ENCODE results near the gene GSS. TPM values are rescaled to one million over a fixed set of nuclear protein-coding genes. Genes with fewer than 3 reads are reported as not detected.

GSS gene
- total and polyA plus RNA-seq, 2 of the 8 experiments (the other 6 are each of a cell fraction or from before 2014, with no cell fraction given), result 34.6 to 43.2 TPM

DNA sequence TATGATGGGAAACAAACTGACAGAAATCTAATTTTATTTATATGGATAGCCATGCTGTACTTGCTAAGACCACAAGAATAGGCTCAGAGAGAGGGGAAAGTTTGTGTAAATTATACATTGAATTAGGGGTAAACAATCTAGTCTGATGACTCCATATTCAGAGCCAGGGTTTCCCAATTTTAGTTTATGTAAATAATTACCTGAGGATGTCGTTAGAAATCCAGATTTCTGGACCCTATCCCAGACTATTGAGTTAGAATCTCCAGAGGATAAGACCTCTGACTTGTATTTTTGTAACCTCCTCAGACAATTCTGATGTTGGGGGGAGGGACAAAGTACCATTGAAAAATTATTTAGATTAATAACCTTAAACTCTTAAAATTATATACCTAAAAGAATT lies 60.9 kb downstream of the GSS start:
- Histone ChIP-seq H2BK120ac (replicated peaks; ENCODE audit: low read depth, low read length) (no peak overlapping the region), H3K23me2 (ENCODE audit: low read depth, low read length) (no peaks in the 10 kb centered on the region), H2BK12ac (ENCODE audit: low read depth, low read length) (no peak overlapping the region), H4K5ac (ENCODE audit: insufficient read length, low read depth, low read length) (no peak overlapping the region), H3K9ac (replicated peaks in 1 of 4; ENCODE audit: extremely low read depth in 1 of 4, low read depth in 3 of 4, low read length in 3 of 4) (no peak overlapping the region), H2BK20ac (ENCODE audit: low read length) (no peak overlapping the region), H3K4ac (replicated peaks; ENCODE audit: insufficient read length, low read depth, low read length) (no peak overlapping the region), H2BK5ac (ENCODE audit: low read depth, low read length) (no peak overlapping the region), H3K4me1 (replicated peaks in 1 of 4; ENCODE audit: control insufficient read depth in 3 of 4, insufficient read depth in 4 of 4, low read length in 3 of 4) (no peaks in the 10 kb centered on the region), H3K4me3 (ENCODE audit: extremely low read depth in 1 of 4, insufficient read depth in 2 of 4, low read depth in 3 of 4, low read length in 4 of 4) (no peak overlapping the region), H4K20me1 (replicated peaks in 1 of 2; ENCODE audit: control insufficient read depth in 1 of 2, insufficient read depth in 2 of 2, low read length in 2 of 2) (no peaks in the 10 kb centered on the region), H2BK15ac (ENCODE audit: low read length) (no peak overlapping the region), H3K23ac (ENCODE audit: insufficient read length) (no peak overlapping the region), H3K79me1 (ENCODE audit: low read depth, low read length) (no peaks in the 10 kb centered on the region; the same call in 1 of the 2 replicates), H3K36me3 (ENCODE audit: control insufficient read depth in 2 of 4, insufficient read depth in 4 of 4, low read length in 3 of 4) (no peaks in the 10 kb centered on the region), H3K27me3 (replicated peaks in 1 of 4; ENCODE audit: control insufficient read depth in 3 of 4, extremely low read depth in 1 of 4, insufficient read depth in 3 of 4, low read length in 3 of 4) (no peaks in the 10 kb centered on the region), H4K91ac (replicated peaks; ENCODE audit: insufficient read length, low read length) (no peak overlapping the region), H3K14ac (ENCODE audit: insufficient read length) (no peak overlapping the region), H2AK5ac (ENCODE audit: low read depth, low read length) (no peak overlapping the region), H3K27ac (ENCODE audit: low read depth, low read length) (no peak overlapping the region), H4K8ac (ENCODE audit: extremely low read depth, insufficient read depth, low read length) (no peak overlapping the region), H3K18ac (ENCODE audit: extremely low read depth, low read length) (no peak overlapping the region), H2AFZ (ENCODE audit: low read length) (no peak overlapping the region), H3K9me3 (ENCODE audit: insufficient read depth in 2 of 2, low read depth in 1 of 2, low read length in 1 of 2) (peaks cover 0 to 2% of the 10 kb centered on the region in 2 experiments; a peak in 1 of 4 replicates), H3K4me2 (ENCODE audit: insufficient read depth in 1 of 2, low read depth in 2 of 2, low read length in 2 of 2) (no peak overlapping the region), H3K79me2 (ENCODE audit: control insufficient read depth in 1 of 2, insufficient read depth in 2 of 2, low read length in 2 of 2) (no peaks in the 10 kb centered on the region), H3K56ac (replicated peaks; ENCODE audit: insufficient read length, low read depth, low read length) (no peak overlapping the region)
- no peak for FAIRE-seq
- DNase-seq (ENCODE audit: low read depth in 1 of 2, low spot score in 2 of 2), result no peak
- TF ChIP-seq ZNF274 (IDR thresholded peaks at IDR 0.05; ENCODE audit: borderline replicate concordance, extremely low read depth, low read length) (no peak), RNF2 (IDR thresholded peaks at IDR 0.05; ENCODE audit: borderline replicate concordance, low read depth, low read length, missing control alignments, poor library complexity, severe bottlenecking) (no peak)
- TF ChIP-seq, protein P1, sequence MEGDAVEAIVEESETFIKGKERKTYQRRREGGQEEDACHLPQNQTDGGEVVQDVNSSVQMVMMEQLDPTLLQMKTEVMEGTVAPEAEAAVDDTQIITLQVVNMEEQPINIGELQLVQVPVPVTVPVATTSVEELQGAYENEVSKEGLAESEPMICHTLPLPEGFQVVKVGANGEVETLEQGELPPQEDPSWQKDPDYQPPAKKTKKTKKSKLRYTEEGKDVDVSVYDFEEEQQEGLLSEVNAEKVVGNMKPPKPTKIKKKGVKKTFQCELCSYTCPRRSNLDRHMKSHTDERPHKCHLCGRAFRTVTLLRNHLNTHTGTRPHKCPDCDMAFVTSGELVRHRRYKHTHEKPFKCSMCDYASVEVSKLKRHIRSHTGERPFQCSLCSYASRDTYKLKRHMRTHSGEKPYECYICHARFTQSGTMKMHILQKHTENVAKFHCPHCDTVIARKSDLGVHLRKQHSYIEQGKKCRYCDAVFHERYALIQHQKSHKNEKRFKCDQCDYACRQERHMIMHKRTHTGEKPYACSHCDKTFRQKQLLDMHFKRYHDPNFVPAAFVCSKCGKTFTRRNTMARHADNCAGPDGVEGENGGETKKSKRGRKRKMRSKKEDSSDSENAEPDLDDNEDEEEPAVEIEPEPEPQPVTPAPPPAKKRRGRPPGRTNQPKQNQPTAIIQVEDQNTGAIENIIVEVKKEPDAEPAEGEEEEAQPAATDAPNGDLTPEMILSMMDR (IDR thresholded peaks at IDR 0.05; ENCODE audit: control extremely low read depth in 1 of 3, insufficient read depth in 1 of 3, low read depth in 1 of 3, low read length in 3 of 3), result no peak
- POLR2A ChIA-PET (ENCODE audit: partially characterized antibody), result no interaction called here
- 84% methylated on average over 1 of the region's 1 CpG; no CpG with 5 or more reads in 1 of the 2 experiments for WGBS, 2 experiments (ENCODE audit: extremely low coverage in 1 of 2, insufficient coverage in 1 of 2, insufficient read length in 1 of 2, insufficient replicate concordance in 2 of 2, low coverage in 1 of 2, low lambda C conversion rate in 2 of 2, missing lambda C conversion rate in 1 of 2)
- CTCF ChIA-PET (ENCODE audit: partially characterized antibody), result interaction anchor here (1.8 kb wide), 1 partner anchor 12 kb away, joined by 5 read pairs; no protein-coding TSS in a partner anchor

All from H1 (cell line).